HG02852 (cell line): ENCODE results near the gene RALGAPA2.
A peak's percentile ranks its signal among the peaks of the same experiment; 100 is the strongest.

Source experiments
- ATAC-seq: cut with Tn5 transposase; IDR thresholded peaks from one replicate; pipeline ENCODE4 v1.9.1; 2021; ENCODE audit warnings: mild to moderate bottlenecking, moderate library complexity; ENCODE audit not compliant: unreplicated experiment

RALGAPA2 gene

GRCh38 chr20:20593447-20594170 lies 118.8 kb downstream of the RALGAPA2 start:
- ATAC-seq: no peak

- no peak for ATAC-seq
These were observed 127.3 kb downstream of the RALGAPA2 start for GRCh38 chr20:20585146-20585545.

- no peak for ATAC-seq
These were observed 129.7 kb downstream of the RALGAPA2 start for GRCh38 chr20:20582734-20583133.

- no peak for ATAC-seq
These were observed 132.3 kb downstream of the RALGAPA2 start for GRCh38 chr20:20580139-20580538.

GRCh38 chr20:20578838-20579237 lies 133.6 kb downstream of the RALGAPA2 start:
- ATAC-seq: no peak

GRCh38 chr20:20573797-20574196 lies 138.6 kb downstream of the RALGAPA2 start:
- ATAC-seq: no peak

GRCh38 chr20:20571068-20571780 lies 141.2 kb downstream of the RALGAPA2 start:
- no peak for ATAC-seq

- ATAC-seq: no peak
These were observed 143.7 kb downstream of the RALGAPA2 start for GRCh38 chr20:20568604-20569205.

GRCh38 chr20:20567712-20568111 lies 144.7 kb downstream of the RALGAPA2 start:
- no peak for ATAC-seq

GRCh38 chr20:20566516-20566915 lies 145.9 kb downstream of the RALGAPA2 start:
- no peak for ATAC-seq

GRCh38 chr20:20564279-20564678 lies 148.2 kb downstream of the RALGAPA2 start:
- ATAC-seq: no peak

- no peak for ATAC-seq
These were observed 149.9 kb downstream of the RALGAPA2 start for GRCh38 chr20:20562507-20562906.

- peak; percentile 58 for ATAC-seq
These were observed 150.6 kb downstream of the RALGAPA2 start for GRCh38 chr20:20561841-20562240.

GRCh38 chr20:20561172-20561571 lies 151.3 kb downstream of the RALGAPA2 start:
- no peak for ATAC-seq

- no peak for ATAC-seq
These were observed 155.0 kb downstream of the RALGAPA2 start for GRCh38 chr20:20557406-20557805.

- no peak for ATAC-seq
These were observed 156.6 kb downstream of the RALGAPA2 start for GRCh38 chr20:20555838-20556237.

GRCh38 chr20:20554951-20555350 lies 157.5 kb downstream of the RALGAPA2 start:
- no peak for ATAC-seq

- ATAC-seq: no peak
These were observed 158.9 kb downstream of the RALGAPA2 start for GRCh38 chr20:20553541-20553940.

GRCh38 chr20:20552076-20552475 lies 160.4 kb downstream of the RALGAPA2 start:
- ATAC-seq: no peak

GRCh38 chr20:20551409-20551808 lies 161.0 kb downstream of the RALGAPA2 start:
- ATAC-seq: no peak

- no peak for ATAC-seq
These were observed 162.7 kb downstream of the RALGAPA2 start for GRCh38 chr20:20549704-20550103.

- ATAC-seq: no peak
These were observed 163.2 kb downstream of the RALGAPA2 start for GRCh38 chr20:20549267-20549612.
